Activated CD8-positive, alpha-beta memory T cell treated with anti-CD3 and anti-CD28 coated beads for 4 hours (primary cell): ENCODE measurements around the gene TACR3.
"Not testable (repeated sequence)": the region's sequence is repeated elsewhere in the genome, so short reads cannot be mapped to it uniquely, and the experiment has no call there.

Source experiments
- DNase-seq, 2 donors: peaks; one replicate each; pipeline ENCODE4 v3.0.0-alpha.2; 2020; ENCODE audit warnings: low read depth in 2 of 2

TACR3 gene, protein sequence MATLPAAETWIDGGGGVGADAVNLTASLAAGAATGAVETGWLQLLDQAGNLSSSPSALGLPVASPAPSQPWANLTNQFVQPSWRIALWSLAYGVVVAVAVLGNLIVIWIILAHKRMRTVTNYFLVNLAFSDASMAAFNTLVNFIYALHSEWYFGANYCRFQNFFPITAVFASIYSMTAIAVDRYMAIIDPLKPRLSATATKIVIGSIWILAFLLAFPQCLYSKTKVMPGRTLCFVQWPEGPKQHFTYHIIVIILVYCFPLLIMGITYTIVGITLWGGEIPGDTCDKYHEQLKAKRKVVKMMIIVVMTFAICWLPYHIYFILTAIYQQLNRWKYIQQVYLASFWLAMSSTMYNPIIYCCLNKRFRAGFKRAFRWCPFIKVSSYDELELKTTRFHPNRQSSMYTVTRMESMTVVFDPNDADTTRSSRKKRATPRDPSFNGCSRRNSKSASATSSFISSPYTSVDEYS

DNA sequence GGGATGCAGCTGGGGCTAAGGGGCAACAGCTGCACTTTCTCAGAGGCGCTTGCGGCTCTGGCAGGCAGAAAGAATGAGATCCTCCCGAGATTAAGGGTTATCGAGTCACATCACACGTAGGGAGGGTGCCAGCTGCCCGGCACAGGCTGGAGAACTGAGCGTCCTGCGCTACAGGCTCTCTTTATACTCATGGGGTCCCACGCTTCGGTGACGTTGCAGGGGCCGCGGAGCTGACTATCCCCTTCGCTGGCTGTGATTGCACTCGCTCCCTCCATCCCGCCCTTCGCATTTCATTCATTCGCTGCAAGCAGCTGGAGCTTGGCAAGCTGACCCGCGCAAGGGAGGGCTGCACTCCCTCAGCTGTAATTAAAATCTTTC, at the start of gene TACR3:
TACR3 (minus strand) TSS at position 156 of the 378 bp plus-strand sequence. CDS start 310 bp downstream, outside the sequence.
- no peak for DNase-seq

DNA sequence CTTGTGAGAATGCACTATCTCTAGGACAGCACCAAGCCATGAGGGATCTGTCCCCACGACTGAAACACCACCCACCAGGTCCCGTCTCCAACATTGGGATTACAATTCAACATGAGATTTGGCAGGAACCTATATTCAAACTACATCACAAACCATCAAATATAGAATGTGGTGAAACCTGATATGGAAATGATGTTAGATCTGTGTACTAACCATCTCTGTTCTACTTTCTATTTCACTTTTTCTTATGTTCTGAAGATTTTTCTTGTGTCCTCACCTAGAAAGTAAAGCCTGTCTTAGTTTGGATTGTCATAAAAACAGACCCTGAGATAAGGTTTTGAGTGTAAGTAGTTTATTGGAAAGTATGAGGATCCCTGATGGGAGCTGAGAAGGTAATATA, 37.8 kb upstream of the TACR3 start:
- DNase-seq, result no peak

DNA sequence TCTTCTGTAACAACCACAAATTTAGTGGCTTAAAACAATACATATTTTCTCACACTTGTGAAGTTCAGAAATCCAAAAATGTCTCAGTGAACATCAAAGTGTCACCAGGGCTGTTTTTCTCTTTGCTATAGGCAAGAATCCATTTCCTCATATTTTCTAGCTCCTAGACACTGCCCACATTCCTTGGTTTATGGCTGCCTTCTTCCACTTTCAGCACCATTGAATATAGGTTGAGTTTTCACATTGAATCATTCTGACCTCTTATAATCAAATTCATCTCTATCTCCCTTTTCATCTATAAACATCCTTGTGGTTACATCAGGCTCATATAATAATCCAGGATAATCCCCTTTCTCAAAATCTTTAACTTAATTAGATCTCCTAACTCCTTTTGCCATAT, 37.0 kb upstream of the TACR3 start:
- DNase-seq, result no peak

DNA sequence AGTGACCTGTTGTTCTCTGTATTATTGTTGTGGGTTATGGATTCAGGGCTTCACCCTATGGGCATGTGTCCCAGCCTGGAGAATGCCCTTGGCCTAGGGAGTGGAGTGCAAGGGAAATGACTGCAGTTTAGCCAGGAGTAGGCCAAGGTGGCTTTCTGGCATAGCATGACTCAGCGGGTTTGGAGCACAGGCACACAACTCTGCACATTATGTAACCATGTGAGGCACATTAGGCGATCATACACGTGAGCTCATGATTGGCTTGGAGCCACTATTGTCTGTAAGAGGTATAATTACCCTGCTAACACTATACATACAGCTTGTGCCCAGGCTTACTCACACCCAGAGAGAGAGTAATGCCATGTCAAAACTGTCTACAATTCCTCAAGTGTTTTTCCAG, 35.1 kb upstream of the TACR3 start:
- DNase-seq, result no peak

DNA sequence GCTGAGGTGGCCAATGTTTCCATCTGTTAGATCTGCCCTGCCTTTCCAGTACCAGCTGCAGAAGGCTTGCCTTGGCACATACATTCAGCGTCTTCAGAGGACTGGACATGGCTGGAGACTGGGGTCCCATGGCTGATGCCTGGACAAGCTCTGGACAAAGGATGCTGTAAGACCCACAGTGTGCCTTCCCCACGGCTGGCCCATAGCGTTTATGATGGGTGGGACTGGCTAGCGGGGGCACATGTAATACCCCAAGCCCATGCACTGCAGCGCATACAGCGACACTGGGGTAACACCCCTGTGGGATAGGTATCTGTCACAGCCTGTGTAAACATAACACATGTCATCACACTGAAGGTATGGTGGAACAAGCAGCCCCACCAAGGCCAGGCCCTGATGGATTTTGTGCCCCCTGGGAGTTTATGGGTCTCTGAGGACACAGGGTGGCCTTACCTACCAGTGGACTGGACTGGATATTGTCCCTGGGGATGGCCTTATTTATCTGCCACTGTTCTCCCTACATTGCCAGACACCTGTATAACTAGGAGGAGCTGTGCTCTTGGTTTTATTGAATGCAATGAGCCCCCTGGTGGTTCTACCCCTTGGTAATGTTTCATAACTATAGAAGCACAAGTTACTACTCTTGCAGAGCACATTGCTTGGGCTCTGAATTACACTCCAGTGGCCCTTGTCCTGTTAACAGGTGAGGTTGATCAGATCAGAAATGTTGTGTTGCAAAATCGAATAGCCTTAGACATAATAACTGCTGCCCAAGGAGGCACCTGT, 34.3 kb upstream of the TACR3 start:
- no peak for DNase-seq

DNA sequence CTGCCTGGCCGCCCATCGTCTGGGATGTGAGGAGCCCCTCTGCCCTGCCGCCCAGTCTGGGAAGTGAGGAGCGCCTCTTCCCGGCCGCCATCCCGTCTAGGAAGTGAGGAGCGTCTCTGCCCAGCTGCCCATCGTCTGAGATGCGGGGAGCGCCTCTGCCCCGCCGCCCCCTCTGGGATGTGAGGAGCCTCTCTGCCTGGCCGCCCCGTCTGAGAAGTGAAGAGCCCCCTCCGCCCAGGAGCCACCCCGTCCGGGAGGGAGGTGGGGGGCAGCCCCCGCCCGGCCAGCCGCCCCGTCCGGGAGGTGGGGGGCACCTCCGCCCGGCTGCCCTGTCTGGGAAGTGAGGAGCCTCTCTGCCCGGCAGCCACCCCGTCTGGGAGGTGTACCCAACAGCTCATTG, 3.4 kb upstream of the TACR3 start:
- DNase-seq, result not testable (repeated sequence)

DNA sequence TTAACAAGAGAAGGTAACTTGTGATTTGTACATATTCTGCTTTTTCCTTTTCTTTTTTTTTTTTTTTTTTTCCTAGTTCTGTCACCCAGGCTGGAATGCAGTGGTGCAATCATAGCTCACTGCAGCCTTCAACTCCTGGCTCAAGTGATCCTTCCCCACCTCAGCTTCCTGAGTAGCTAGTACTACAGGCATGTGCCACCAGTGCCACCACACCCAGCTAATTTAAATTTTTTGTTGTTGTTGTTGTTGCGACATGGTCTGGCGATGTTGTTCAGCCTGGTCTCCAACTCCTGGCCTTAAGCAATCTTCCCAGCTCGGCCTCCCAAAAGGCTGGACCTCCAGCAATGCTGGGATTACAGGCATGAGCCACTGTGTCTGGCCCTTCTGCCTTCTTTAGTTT, 1.5 kb upstream of the TACR3 start:
- no peak for DNase-seq

DNA sequence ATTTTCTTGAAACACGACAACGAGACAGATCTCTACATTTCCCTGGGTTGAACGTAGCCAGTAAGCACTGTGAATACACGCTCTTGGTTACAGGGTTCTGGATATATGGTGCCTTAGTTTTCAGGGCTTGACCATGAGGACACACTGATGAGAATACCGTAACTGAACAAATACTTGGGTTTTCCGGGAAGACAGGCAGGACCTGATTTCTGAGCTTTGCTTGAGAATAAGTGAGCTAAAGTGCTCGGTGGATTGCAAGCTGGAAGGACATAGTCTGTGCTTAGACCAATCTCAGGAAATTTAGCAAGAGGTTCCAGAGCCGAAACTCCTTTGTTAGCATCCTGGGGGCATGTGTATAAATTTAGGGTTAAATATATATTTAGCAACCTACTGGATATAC, 876 bp upstream of the TACR3 start:
- DNase-seq, result no peak

DNA sequence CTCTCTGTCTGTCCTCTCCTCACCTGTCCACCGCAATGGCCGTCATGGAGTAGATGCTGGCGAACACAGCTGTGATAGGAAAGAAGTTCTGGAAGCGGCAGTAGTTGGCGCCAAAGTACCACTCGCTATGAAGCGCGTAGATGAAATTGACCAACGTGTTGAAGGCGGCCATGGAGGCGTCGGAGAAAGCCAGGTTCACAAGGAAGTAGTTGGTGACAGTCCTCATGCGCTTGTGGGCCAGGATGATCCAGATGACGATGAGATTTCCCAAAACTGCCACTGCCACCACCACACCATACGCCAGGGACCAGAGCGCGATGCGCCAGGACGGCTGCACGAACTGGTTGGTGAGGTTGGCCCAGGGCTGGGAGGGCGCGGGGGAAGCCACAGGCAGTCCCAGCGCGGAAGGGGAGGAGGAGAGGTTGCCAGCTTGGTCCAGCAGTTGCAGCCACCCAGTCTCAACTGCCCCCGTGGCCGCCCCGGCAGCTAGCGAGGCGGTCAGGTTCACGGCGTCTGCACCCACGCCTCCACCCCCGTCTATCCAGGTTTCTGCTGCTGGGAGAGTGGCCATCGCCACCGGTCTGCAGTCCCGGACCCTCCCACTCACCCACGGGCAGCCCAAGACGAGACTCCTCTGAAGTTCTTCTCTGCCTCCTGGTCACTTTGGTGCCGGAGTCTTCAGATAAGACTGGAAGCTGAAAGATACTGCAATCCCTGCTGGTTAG, 518 bp downstream of the TACR3 start:
- DNase-seq, result no peak

DNA sequence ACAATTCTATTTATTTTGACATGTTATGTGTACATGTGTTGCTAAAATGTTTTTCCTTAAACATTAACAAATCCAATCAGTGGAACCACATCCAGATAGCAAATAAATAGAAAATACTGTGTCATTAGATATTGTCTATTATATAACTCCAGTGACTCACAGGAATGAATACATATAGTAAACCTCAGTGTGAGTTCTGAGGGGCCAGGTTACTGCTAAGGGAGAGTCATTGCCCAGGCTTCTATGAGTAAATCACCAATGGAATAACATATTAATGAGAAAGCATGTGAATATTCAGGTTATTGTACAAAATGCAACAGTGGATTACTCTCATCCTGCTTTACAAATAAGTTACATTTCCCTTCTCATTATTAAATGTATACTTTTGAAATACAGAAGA, 27.2 kb downstream of the TACR3 start:
- DNase-seq, result no peak

DNA sequence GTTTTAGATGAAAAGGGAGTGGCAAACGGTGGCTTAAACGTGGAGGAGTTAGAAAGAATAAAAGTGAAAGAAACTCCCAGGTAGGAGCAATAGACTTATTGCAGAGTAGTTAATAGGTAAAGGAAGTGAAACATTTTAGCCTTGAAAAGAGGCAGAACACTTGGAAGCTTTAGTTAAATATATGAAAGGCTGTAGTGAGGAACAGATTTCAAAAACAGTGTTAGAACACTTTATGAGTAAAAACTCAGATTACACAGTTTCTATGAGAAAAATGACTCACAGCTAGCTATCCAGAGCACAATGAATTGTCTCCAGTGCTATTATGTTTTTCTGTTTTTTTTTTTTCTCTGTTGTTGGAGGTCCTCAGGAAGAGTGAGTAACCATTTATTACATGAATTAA, 45.8 kb downstream of the TACR3 start:
- DNase-seq, result no peak

DNA sequence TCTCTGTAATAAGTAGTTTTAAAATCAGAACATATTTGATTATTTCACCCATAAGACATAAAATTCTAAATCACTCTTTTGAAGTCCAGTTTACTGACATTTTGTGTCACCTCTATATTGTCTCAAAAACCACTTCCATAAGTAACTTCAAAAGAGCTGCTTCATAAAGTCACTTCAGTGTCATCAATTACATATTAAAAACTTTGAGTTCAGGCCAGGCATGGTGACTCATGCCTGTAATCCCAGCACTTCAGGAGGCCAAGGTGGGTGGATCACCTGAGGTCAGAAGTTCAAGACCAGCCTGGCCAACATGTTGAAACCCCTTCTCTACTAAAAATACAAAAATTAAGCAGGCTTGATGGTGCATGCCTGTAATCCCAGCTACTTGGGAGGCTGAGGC, 53.0 kb downstream of the TACR3 start:
- not testable (repeated sequence) for DNase-seq

DNA sequence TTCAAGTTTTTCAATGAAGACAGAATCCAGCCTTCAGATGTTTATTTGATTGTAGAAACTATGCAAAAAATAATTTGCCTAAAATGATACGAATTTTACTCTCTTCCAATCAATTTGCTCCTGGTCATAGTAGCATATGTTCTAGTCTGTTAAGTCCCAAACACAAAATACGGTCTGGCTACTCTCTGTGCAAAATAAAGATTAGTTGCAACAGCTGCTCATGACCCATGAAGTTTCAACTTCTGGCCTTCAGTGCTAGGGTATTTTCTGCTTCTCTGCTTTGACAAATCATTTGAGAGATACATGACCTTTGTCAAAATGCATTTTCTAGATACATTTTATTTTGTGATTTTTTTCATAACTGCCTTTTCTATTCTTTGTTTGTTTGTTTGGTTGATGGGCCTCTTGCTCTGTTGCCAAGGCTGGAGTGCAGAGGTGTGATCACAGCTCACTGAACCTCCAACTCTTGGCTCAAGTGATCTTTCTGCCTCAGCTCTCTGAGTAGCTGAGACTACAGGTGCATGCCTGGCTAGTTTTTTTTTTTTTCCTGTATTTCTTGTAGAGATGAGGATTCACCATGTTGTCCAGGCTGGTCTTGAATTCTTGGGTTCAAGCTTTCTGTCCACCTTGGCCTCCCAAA, 55.2 kb downstream of the TACR3 start:
- no peak for DNase-seq

DNA sequence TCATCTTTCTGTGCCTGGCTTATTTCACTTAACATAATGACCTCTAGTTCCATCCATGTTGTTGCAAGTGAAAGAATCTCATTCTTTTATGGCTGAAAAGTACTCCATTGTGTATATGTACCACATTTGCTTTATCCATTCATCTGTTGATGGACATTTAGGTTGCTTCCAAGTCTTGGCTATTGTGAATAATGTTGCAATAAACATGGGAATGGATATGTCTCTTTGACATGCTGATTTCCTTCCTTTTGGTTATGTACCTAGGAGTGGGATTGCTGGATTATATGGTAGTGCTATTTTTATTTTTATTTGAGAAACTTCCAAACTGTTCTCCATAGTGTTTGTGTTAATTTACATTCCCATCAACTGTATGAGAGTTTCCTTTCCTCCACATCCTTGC, 71.2 kb downstream of the TACR3 start:
- no peak for DNase-seq

DNA sequence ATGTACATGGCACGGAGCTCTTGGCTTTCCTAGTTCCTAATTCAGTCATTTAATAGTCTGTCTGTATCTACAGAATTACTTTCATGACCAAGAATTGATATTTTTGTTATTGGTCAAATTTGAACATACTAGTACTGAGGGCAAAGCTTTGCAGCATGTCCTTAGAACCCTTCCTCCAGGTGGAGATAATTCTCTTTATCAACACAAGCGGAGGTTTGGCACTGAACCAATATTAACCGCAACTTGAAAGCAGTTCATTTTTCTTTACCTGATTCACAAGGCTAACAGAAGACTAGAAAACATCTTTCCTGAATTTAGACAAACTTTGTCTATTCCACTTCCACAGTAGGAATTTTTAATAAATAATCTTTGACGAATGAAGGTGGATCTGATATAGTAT, 73.8 kb downstream of the TACR3 start:
- no peak for DNase-seq

DNA sequence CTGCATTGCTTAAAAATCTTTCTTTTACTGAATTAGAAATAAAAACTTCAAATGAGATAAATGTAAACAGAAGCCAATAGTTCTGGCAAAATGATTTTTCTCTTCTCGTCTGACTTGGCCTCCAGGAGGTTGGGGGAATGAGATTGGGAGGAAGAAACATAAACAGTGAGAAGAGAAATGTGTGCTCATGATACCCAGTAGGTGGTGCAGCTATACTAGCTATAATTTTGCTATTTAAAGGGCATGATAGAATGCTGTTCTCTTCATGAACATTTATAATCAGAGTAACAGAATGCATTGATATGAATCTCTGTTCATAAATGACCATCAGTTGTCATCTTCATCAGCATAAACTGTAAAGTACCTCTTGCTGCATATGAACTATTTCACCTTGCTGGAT, 85.5 kb downstream of the TACR3 start:
- DNase-seq, result no peak

DNA sequence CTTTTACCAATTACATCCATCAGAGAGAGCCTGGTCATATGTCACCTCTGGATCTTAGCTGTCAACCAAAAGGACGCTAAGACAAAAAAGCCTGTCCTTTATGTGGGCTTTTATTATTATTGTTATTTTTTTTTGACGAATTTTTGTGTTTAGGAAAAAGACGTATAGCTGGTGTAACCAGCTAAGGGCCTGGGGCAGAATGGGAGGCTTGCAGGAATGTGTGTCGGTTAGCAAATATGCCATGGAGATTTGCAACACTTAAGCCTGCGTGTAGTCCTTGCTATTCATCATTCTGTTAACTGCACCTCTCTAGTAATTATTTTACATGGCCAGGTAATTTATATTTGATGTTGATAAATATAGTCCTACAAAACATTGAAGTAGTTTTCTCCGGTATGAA, 93.5 kb downstream of the TACR3 start:
- no peak for DNase-seq

DNA sequence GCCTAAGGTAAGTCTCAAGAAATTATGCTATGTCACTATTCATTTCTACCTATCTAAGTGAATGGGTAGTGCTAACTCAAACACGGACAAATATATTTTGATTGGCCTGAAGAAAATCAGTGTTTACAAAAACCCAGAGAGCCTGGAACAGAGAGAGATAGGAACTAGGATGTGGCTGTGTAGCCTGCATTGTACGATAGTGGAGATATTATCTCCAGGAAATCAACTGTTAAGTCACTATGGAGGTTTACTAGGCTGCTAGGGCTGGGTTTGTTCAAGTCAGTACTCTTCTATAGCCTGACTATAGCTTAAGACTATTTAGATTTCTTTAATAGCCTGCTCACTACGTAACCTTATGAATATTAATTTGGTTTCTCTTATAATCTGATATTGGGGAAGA, 127.9 kb downstream of the TACR3 start:
- no peak for DNase-seq

DNA sequence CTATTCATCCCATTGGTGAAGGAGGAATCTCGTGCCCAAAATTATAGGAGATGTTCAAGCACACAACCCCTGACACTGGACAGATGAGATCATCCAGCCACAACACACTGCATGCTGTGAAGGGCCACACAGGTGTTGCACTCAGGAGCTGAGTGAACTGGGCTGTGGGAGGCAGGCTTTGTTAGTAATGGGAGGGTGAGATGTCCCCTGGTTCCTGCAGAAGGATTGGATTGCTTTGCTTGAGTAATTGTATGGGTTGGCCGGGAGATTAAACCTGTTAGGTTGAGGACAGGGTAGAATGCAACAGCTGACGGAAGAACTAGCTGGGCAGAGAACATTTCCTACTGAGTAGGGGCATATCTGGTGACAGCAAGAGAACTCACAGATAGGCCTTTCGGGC, 152.2 kb downstream of the TACR3 start:
- no peak for DNase-seq

DNA sequence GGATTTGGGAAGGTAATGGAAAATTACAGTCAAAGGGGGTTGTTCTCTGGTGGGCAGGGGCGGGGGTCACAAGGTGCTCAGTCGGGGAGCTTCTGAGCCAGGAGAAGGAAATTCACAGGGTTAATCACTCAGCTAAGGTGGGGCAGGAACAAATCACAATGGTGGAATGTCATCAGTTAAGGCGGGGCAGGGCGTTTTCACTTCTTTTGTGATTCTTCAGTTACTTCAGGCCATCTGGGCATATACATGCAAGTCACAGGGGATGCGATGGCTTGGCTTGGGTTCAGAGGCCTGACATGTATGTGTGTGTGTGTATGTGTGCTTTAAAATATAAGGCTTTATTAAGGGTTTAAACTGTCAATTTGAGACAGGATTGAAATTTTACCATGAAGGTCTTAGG, 160.6 kb downstream of the TACR3 start:
- DNase-seq, result not testable (repeated sequence)
